H1 (cell line): ENCODE results near the gene MMD. TPM values are rescaled to one million over a fixed set of nuclear protein-coding genes. Genes with fewer than 3 reads are reported as not detected.

Experiments used
- CTCF ChIA-PET: fragments of 300-600 bp; sonication (Branson Sonifier 250); formaldehyde crosslinking; loops from one replicate; lab custom pipeline; 2021; ENCODE audit not compliant: partially characterized antibody; lab: Charles Lee
- POLR2A ChIA-PET: fragments of 300-600 bp; sonication (Branson Sonifier 250); formaldehyde crosslinking; loops from one replicate; lab custom pipeline; 2021; ENCODE audit warnings: inconsistent platforms; ENCODE audit not compliant: partially characterized antibody; lab: Charles Lee
- DNase-seq, 2 experiments: peaks; one replicate each; pipeline versions ENCODE4 v3.0.0 to v3.0.0-alpha.2; 2010 to 2022; ENCODE audit warnings: low spot score in 2 of 2, low read depth in 1 of 2, mixed read lengths in 1 of 2
- FAIRE-seq: peaks from 2 replicates; lab custom pipeline; 2011; peaks lifted over from hg19 to GRCh38; lab: Jason Lieb, UNC
- H2AFZ ChIP-seq: 2 replicates; pipeline ENCODE4 v1.8.1; 2012; ENCODE audit warnings: low read length, inconsistent platforms
- H2AK5ac ChIP-seq: 2 replicates; pipeline ENCODE4 v1.6.1; 2013; ENCODE audit warnings: low read depth, low read length
- H2BK120ac ChIP-seq: replicated peaks from 2 replicates; pipeline ENCODE3; 2013; ENCODE audit warnings: low read depth, low read length, inconsistent platforms
- H2BK12ac ChIP-seq: 2 replicates; pipeline ENCODE4 v1.6.1; 2013; ENCODE audit warnings: low read depth, low read length
- H2BK15ac ChIP-seq: 2 replicates; pipeline ENCODE4 v1.6.1; 2013; ENCODE audit warnings: low read length
- H2BK20ac ChIP-seq: 2 replicates; pipeline ENCODE4 v1.6.1; 2013; ENCODE audit warnings: low read length
- H2BK5ac ChIP-seq: 2 replicates; pipeline ENCODE4 v1.6.1; 2013; ENCODE audit warnings: low read depth, low read length
- H3K14ac ChIP-seq: 2 replicates; pipeline ENCODE4 v1.6.1; 2013; ENCODE audit warnings: inconsistent platforms; ENCODE audit not compliant: insufficient read length
- H3K18ac ChIP-seq: 2 replicates; pipeline ENCODE4 v1.6.1; 2013; ENCODE audit warnings: low read length; ENCODE audit errors: extremely low read depth
- H3K23ac ChIP-seq: 2 replicates; pipeline ENCODE4 v1.6.1; 2013; ENCODE audit warnings: inconsistent platforms; ENCODE audit not compliant: insufficient read length
- H3K23me2 ChIP-seq: 2 replicates; pipeline ENCODE4 v1.6.1; 2013; ENCODE audit warnings: low read depth, low read length
- H3K27ac ChIP-seq: 2 replicates; pipeline ENCODE4 v1.6.1; 2011; ENCODE audit warnings: low read depth, low read length, inconsistent platforms
- H3K27me3 ChIP-seq, 4 experiments: replicated peaks in 1 of 4; 1 replicate in 1 of 4; 2 replicates in 3 of 4; pipeline versions ENCODE4 v1.6.1 to v1.8.1; 2011 to 2013; ENCODE audit warnings: low read length in 3 of 4, mild to moderate bottlenecking in 3 of 4, inconsistent platforms in 2 of 4, mixed read lengths in 2 of 4, moderate library complexity in 1 of 4; ENCODE audit not compliant: control insufficient read depth in 3 of 4, insufficient read depth in 3 of 4; ENCODE audit errors: extremely low read depth in 1 of 4
- H3K36me3 ChIP-seq, 4 experiments: 2 replicates each; pipeline versions ENCODE4 v1.6.1 to v1.8.1; 2011 to 2013; ENCODE audit warnings: mild to moderate bottlenecking in 4 of 4, low read length in 3 of 4, moderate library complexity in 2 of 4, control low read depth in 1 of 4, inconsistent platforms in 1 of 4; ENCODE audit not compliant: insufficient read depth in 4 of 4, control insufficient read depth in 2 of 4
- H3K4ac ChIP-seq: replicated peaks from 2 replicates; pipeline ENCODE3; 2013; ENCODE audit warnings: low read length, low read depth, mixed read lengths, inconsistent platforms; ENCODE audit not compliant: insufficient read length
- H3K4me1 ChIP-seq, 4 experiments: replicated peaks in 1 of 4; 1 replicate in 1 of 4; 2 replicates in 3 of 4; pipeline versions ENCODE4 v1.6.1 to v1.8.1; 2011 to 2013; ENCODE audit warnings: low read length in 3 of 4, inconsistent platforms in 2 of 4, mixed read lengths in 1 of 4; ENCODE audit not compliant: insufficient read depth in 4 of 4, control insufficient read depth in 3 of 4
- H3K4me2 ChIP-seq, 2 experiments: 2 replicates each; pipeline versions ENCODE4 v1.6.1 to v1.8.1; 2011 to 2013; ENCODE audit warnings: low read depth in 2 of 2, low read length in 2 of 2, control low read depth in 1 of 2, inconsistent platforms in 1 of 2, mild to moderate bottlenecking in 1 of 2; ENCODE audit not compliant: insufficient read depth in 1 of 2
- H3K4me3 ChIP-seq, 4 experiments: fragments of 200-600, 300-600 bp in 1 of 4; sonication (generic), shearing (Covaris generic), sonication (Bioruptor Twin) in 1 of 4; 2 replicates each; pipeline versions ENCODE4 v1.5.1 to v1.8.1; 2011 to 2016; ENCODE audit warnings: low read length in 4 of 4, low read depth in 3 of 4, control low read depth in 2 of 4, inconsistent platforms in 2 of 4, mild to moderate bottlenecking in 2 of 4, mixed read lengths in 1 of 4, moderate library complexity in 1 of 4; ENCODE audit not compliant: insufficient read depth in 2 of 4; ENCODE audit errors: extremely low read depth in 1 of 4
- H3K56ac ChIP-seq: replicated peaks from 2 replicates; pipeline ENCODE3; 2013; ENCODE audit warnings: low read depth, mild to moderate bottlenecking, mixed read lengths, low read length, inconsistent platforms; ENCODE audit not compliant: insufficient read length
- H3K79me1 ChIP-seq: 2 replicates; pipeline ENCODE4 v1.6.1; 2013; ENCODE audit warnings: low read depth, low read length, control low read depth
- H3K79me2 ChIP-seq, 2 experiments: 2 replicates each; pipeline versions ENCODE4 v1.6.1 to v1.8.1; 2012 to 2013; ENCODE audit warnings: low read length in 2 of 2, mild to moderate bottlenecking in 2 of 2, inconsistent platforms in 1 of 2; ENCODE audit not compliant: insufficient read depth in 2 of 2, control insufficient read depth in 1 of 2
- H3K9ac ChIP-seq, 4 experiments: replicated peaks in 1 of 4; 1 replicate in 1 of 4; 2 replicates in 3 of 4; pipeline versions ENCODE4 v1.6.1 to v1.8.1; 2011 to 2013; ENCODE audit warnings: low read depth in 3 of 4, low read length in 3 of 4, control low read depth in 2 of 4, mild to moderate bottlenecking in 2 of 4, moderate library complexity in 2 of 4, inconsistent platforms in 1 of 4; ENCODE audit errors: extremely low read depth in 1 of 4
- H3K9me3 ChIP-seq, 2 experiments: 2 replicates each; pipeline versions ENCODE4 v1.6.1 to v1.8.1; 2012 to 2013; ENCODE audit warnings: mild to moderate bottlenecking in 2 of 2, moderate library complexity in 2 of 2, control low read depth in 1 of 2, inconsistent platforms in 1 of 2, low read depth in 1 of 2, low read length in 1 of 2, mixed read lengths in 1 of 2; ENCODE audit not compliant: insufficient read depth in 2 of 2
- H4K20me1 ChIP-seq, 2 experiments: replicated peaks in 1 of 2; 2 replicates each; pipeline versions ENCODE3 to v1.8.1; 2011 to 2013; ENCODE audit warnings: inconsistent platforms in 2 of 2, low read length in 2 of 2, mild to moderate bottlenecking in 1 of 2; ENCODE audit not compliant: insufficient read depth in 2 of 2, control insufficient read depth in 1 of 2
- H4K5ac ChIP-seq: 2 replicates; pipeline ENCODE4 v1.6.1; 2013; ENCODE audit warnings: low read length, low read depth, mixed read lengths, inconsistent platforms; ENCODE audit not compliant: insufficient read length
- H4K8ac ChIP-seq: 2 replicates; pipeline ENCODE4 v1.8.0; 2013; ENCODE audit warnings: mild to moderate bottlenecking, moderate library complexity, low read length, inconsistent platforms; ENCODE audit not compliant: insufficient read depth; ENCODE audit errors: extremely low read depth
- H4K91ac ChIP-seq: replicated peaks from 2 replicates; pipeline ENCODE3; 2013; ENCODE audit warnings: low read length, mixed read lengths, inconsistent platforms; ENCODE audit not compliant: insufficient read length
- CEBPB ChIP-seq: IDR thresholded peaks from 2 replicates; pipeline ENCODE4 v1.6.1; 2012; ENCODE audit warnings: low read depth, low read length
- CHD2 ChIP-seq: IDR thresholded peaks from 2 replicates; pipeline ENCODE4 v1.6.1; 2012; ENCODE audit warnings: low read length, improper control_type of control experiment
- EGR1 ChIP-seq: IDR thresholded peaks from 2 replicates; pipeline ENCODE4 v1.6.1; 2011; ENCODE audit warnings: low read depth, low read length, borderline replicate concordance
- EZH2 ChIP-seq: fragments of 200-600 bp; sonication (generic); IDR thresholded peaks from 2 replicates; pipeline ENCODE4 v1.7.1; 2012; ENCODE audit warnings: low read depth, mild to moderate bottlenecking, moderate library complexity, low read length, inconsistent platforms; ENCODE audit not compliant: severe bottlenecking
- HDAC6 ChIP-seq: IDR thresholded peaks from one replicate; pipeline ENCODE4 v1.7.1; 2012; ENCODE audit warnings: low read depth, mild to moderate bottlenecking, inconsistent platforms, low read length, moderate library complexity
- KDM5A ChIP-seq: fragments of 200-600 bp; IDR thresholded peaks from 2 replicates; pipeline ENCODE4 v1.7.1; 2012; ENCODE audit warnings: mild to moderate bottlenecking, low read length, inconsistent platforms, mixed read lengths
- POLR2A ChIP-seq, 2 experiments: IDR thresholded peaks; 1 replicate in 1 of 2; 2 replicates in 1 of 2; pipeline ENCODE4 v1.6.1; 2011; ENCODE audit warnings: low read depth in 2 of 2, low read length in 2 of 2, mild to moderate bottlenecking in 2 of 2; ENCODE audit errors: control extremely low read depth in 1 of 2
- POU5F1 ChIP-seq: IDR thresholded peaks from 2 replicates; pipeline ENCODE4 v1.6.1; 2011; ENCODE audit warnings: low read depth, mild to moderate bottlenecking, low read length, moderate library complexity
- SIN3A ChIP-seq, 2 experiments: IDR thresholded peaks in 1 of 2; conservative IDR thresholded peaks in 1 of 2; 2 replicates each; pipeline ENCODE4 v1.6.1; 2011 to 2012; ENCODE audit warnings: low read length in 2 of 2, improper control_type of control experiment in 1 of 2, low read depth in 1 of 2, mild to moderate bottlenecking in 1 of 2
- SRF ChIP-seq: IDR thresholded peaks from 2 replicates; pipeline ENCODE4 v1.6.1; 2011; ENCODE audit warnings: mild to moderate bottlenecking, low read depth, low read length, moderate library complexity
- TCF12 ChIP-seq: IDR thresholded peaks from 2 replicates; pipeline ENCODE4 v1.6.1; 2011; ENCODE audit warnings: low read depth, mild to moderate bottlenecking, low read length
- WGBS, 2 experiments: shearing (Covaris generic) in 1 of 2; methylation state at CpG; one replicate each; pipeline versions ENCODE4 v1.1.6 to v1.1.7; 2013 to 2015; ENCODE audit warnings: low lambda C conversion rate in 2 of 2, mixed read lengths in 2 of 2, inconsistent platforms in 1 of 2, low coverage in 1 of 2, missing lambda C conversion rate in 1 of 2; ENCODE audit not compliant: insufficient replicate concordance in 2 of 2, insufficient coverage in 1 of 2, insufficient read length in 1 of 2; ENCODE audit errors: extremely low coverage in 1 of 2, missing lambda C conversion rate in 1 of 2; 5-methylcytosine and 5-hydroxymethylcytosine counted together
- polyA plus RNA-seq, 7 experiments: library from polyadenylated mRNA; depleted of rRNA in 3 of 7; stranded (reverse) in 5 of 7; unstranded in 2 of 7; fragments of >200 nt in 5 of 7; fragments of 200-250 nt in 2 of 7; gene quantifications; 1 replicate in 5 of 7; 2 replicates in 1 of 7; 4 replicates in 1 of 7; pipeline versions ENCODE4 v1.2.1 to v1.2.3, GENCODE V29; 2011 to 2013; ENCODE audit warnings: missing spikeins in 2 of 7, mixed read lengths in 2 of 7
- total RNA-seq: library from RNA; stranded (reverse); fragmentation: NEBNext Ultra II Directional; extraction: Animal tissue kit (Norgen Biotek cat#: 25700); gene quantifications from 2 replicates; pipeline ENCODE4 v1.2.1, GENCODE V29; 2021

Gene MMD
- total and polyA plus RNA-seq, 2 of the 8 experiments (the other 6 are each of a cell fraction or from before 2014, with no cell fraction given) = 28.2 to 37.8 TPM

DNA sequence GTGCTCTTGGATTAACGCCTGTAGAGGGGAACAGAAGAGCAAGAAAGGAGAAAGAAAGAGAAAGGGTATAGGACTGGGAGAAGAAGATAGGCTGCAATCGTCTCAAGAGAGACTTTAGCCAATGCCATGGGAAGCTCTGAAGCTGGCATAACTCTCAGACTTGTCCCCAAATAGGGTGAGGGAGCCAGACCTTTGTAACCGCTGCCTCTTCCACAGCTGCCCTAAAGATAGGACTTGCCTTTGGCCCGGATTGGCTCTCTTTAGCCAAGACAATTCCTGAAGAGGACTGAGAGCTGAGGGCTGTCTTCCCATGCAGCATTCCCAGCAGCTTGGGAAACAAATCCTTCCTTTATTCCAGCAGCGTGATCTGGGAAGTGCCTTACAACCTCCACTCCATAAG, 20.8 kb upstream of the MMD start:
- Histone ChIP-seq H3K4me3 (no peak overlapping the region), H2BK12ac (no peak overlapping the region), H4K8ac (no peak overlapping the region), H4K91ac (no peak overlapping the region), H2AK5ac (no peak overlapping the region), H2BK15ac (no peak overlapping the region), H3K79me2 (no peaks in the 10 kb centered on the region), H3K23ac (no peak overlapping the region), H3K9me3 (no peaks in the 10 kb centered on the region), H3K27ac (no peak overlapping the region), H2AFZ (0 out of 2 replicates have a peak overlapping the region, but pooled peaks have one; percentile 9), H2BK5ac (no peak overlapping the region), H3K4me1 (peaks cover 0 to 7% (median 4%) of the 10 kb centered on the region in 4 experiments; a peak in 3 of 7 replicates), H3K27me3 (no peaks in the 10 kb centered on the region), H3K18ac (no peak overlapping the region)
- no peak for FAIRE-seq
- no peak for TF ChIP-seq KDM5A
- TF ChIP-seq TCF12 = no peak
- TF ChIP-seq CEBPB = no peak
- no peak for TF ChIP-seq HDAC6
- TF ChIP-seq EGR1 = no peak
- TF ChIP-seq SRF = no peak
- TF ChIP-seq POU5F1 = no peak
- no peak for TF ChIP-seq SIN3A (conservative IDR thresholded peaks at IDR 0.05 in 1 of 2, IDR thresholded peaks at IDR 0.05 in 1 of 2; ENCODE audit: low read depth in 1 of 2, low read length in 2 of 2)
- no peak for TF ChIP-seq EZH2
- no peak for TF ChIP-seq POLR2A (IDR thresholded peaks at IDR 0.05; ENCODE audit: control extremely low read depth in 1 of 2, low read depth in 2 of 2, low read length in 2 of 2)
- TF ChIP-seq CHD2 = no peak
- TF ChIP-seq, all 59 proteins: peak for 0
- no peak overlapping the region for H3K4ac ChIP-seq
- CTCF ChIA-PET = interaction anchor here (0.6 to 1.7 kb wide), 6 partner anchors 24 to 269 kb away, joined by 3 to 6 read pairs (median 4); no protein-coding TSS in a partner anchor
- H2BK120ac ChIP-seq = no peak overlapping the region
- no peaks in the 10 kb centered on the region for H3K36me3 ChIP-seq
- H3K4me2 ChIP-seq = no peak overlapping the region
- H3K9ac ChIP-seq = no peak overlapping the region
- no peaks in the 10 kb centered on the region for H4K20me1 ChIP-seq
- no peak overlapping the region for H3K14ac ChIP-seq
- no peak overlapping the region for H2BK20ac ChIP-seq
- no peak overlapping the region for H4K5ac ChIP-seq
- POLR2A ChIA-PET = interaction anchor here (0.7 to 0.8 kb wide), 2 partner anchors 11 to 257 kb away, joined by 4 read pairs; no protein-coding TSS in a partner anchor
- H3K23me2 ChIP-seq = no peaks in the 10 kb centered on the region
- DNase-seq = no peak
- H3K56ac ChIP-seq = no peak overlapping the region
- H3K79me1 ChIP-seq = no peaks in the 10 kb centered on the region
- 85% methylated on average over 5 of the region's 5 CpGs; no CpG with 5 or more reads in 1 of the 2 experiments for WGBS, 2 experiments
